Muscle layer of colon (tissue), 2 donors: ENCODE data around the gene VAPA.

Experiments used
- H3K27ac ChIP-seq: one replicate; pipeline ENCODE4 v1.7.0; 2013; ENCODE audit warnings: low read depth, mild to moderate bottlenecking, low read length, moderate library complexity
- H3K27me3 ChIP-seq, 2 donors: one replicate each; pipeline ENCODE4 v1.7.0; 2013; ENCODE audit warnings: low read length in 2 of 2, mild to moderate bottlenecking in 2 of 2; ENCODE audit not compliant: insufficient read depth in 2 of 2, control insufficient read depth in 1 of 2
- H3K36me3 ChIP-seq: one replicate; pipeline ENCODE4 v1.7.0; 2013; ENCODE audit warnings: mild to moderate bottlenecking, low read length; ENCODE audit not compliant: insufficient read depth
- H3K4me1 ChIP-seq: one replicate; pipeline ENCODE4 v1.7.0; 2013; ENCODE audit warnings: mild to moderate bottlenecking, low read length; ENCODE audit not compliant: insufficient read depth
- H3K4me3 ChIP-seq, 2 donors: one replicate each; pipeline ENCODE4 v1.7.0; 2013; ENCODE audit warnings: low read length in 2 of 2, low read depth in 1 of 2, mild to moderate bottlenecking in 1 of 2, moderate library complexity in 1 of 2
- H3K9ac ChIP-seq: one replicate; pipeline ENCODE4 v1.7.0; 2013; ENCODE audit warnings: low read length
- H3K9me3 ChIP-seq: one replicate; pipeline ENCODE4 v1.7.0; 2013; ENCODE audit warnings: mild to moderate bottlenecking, low read length
- donor health status: abdominal sarcoma.
- donor health status: Adenocarcinoma of cecum.

VAPA gene

GRCh38 chr18:9987931-9988330 is 74.1 kb downstream of the VAPA start:
- Histone ChIP-seq H3K9me3 (no peaks in the 10 kb centered on the region), H3K27me3 (no peaks in the 10 kb centered on the region), H3K4me1 (peaks cover 9% of the 10 kb centered on the region), H3K9ac (no peak overlapping the region), H3K4me3 (no peak overlapping the region), H3K36me3 (no peaks in the 10 kb centered on the region), H3K27ac (no peak overlapping the region)

- Histone ChIP-seq H3K9me3 (no peaks in the 10 kb centered on the region), H3K4me1 (peaks cover 9% of the 10 kb centered on the region)
Measured at GRCh38 chr18:9988665-9989064, 74.8 kb downstream of the VAPA start.

GRCh38 chr18:9989481-9989880 is 75.7 kb downstream of the VAPA start:
- Histone ChIP-seq H3K27ac (no peak overlapping the region), H3K36me3 (no peaks in the 10 kb centered on the region), H3K9me3 (no peaks in the 10 kb centered on the region), H3K9ac (no peak overlapping the region), H3K4me3 (no peak overlapping the region), H3K4me1 (peaks cover 7% of the 10 kb centered on the region), H3K27me3 (no peaks in the 10 kb centered on the region)

More at GRCh38 chr18:9988665-9989064, 74.8 kb downstream of the VAPA start:
- no peak overlapping the region for H3K4me3 ChIP-seq
- H3K36me3 ChIP-seq = no peaks in the 10 kb centered on the region
- no peak overlapping the region for H3K9ac ChIP-seq
- H3K27me3 ChIP-seq = no peaks in the 10 kb centered on the region
- H3K27ac ChIP-seq = no peak overlapping the region

- no peak overlapping the region for H3K4me3 ChIP-seq
- H3K9ac ChIP-seq = no peak overlapping the region
- H3K36me3 ChIP-seq = no peaks in the 10 kb centered on the region
- H3K27me3 ChIP-seq = no peaks in the 10 kb centered on the region
- H3K27ac ChIP-seq = no peak overlapping the region
- no peaks in the 10 kb centered on the region for H3K9me3 ChIP-seq
- peaks cover 7% of the 10 kb centered on the region for H3K4me1 ChIP-seq
Measured at GRCh38 chr18:9991011-9992000, 77.5 kb downstream of the VAPA start.

- Histone ChIP-seq H3K36me3 (no peaks in the 10 kb centered on the region), H3K9me3 (no peaks in the 10 kb centered on the region), H3K9ac (no peak overlapping the region), H3K27me3 (no peaks in the 10 kb centered on the region), H3K4me1 (peaks cover 7% of the 10 kb centered on the region), H3K4me3 (no peak overlapping the region), H3K27ac (no peak overlapping the region)
Measured at GRCh38 chr18:9992300-9992972, 78.6 kb downstream of the VAPA start.

GRCh38 chr18:9992973-9993520 is 79.2 kb downstream of the VAPA start:
- H3K27ac ChIP-seq = no peak overlapping the region
- no peak overlapping the region for H3K4me3 ChIP-seq
- H3K9ac ChIP-seq = no peak overlapping the region
- no peaks in the 10 kb centered on the region for H3K9me3 ChIP-seq
- H3K36me3 ChIP-seq = no peaks in the 10 kb centered on the region
- no peaks in the 10 kb centered on the region for H3K27me3 ChIP-seq
- H3K4me1 ChIP-seq = peaks cover 7% of the 10 kb centered on the region

- H3K4me3 ChIP-seq = no peak overlapping the region
- peaks cover 7% of the 10 kb centered on the region for H3K4me1 ChIP-seq
- no peaks in the 10 kb centered on the region for H3K36me3 ChIP-seq
- no peak overlapping the region for H3K27ac ChIP-seq
- H3K27me3 ChIP-seq = no peaks in the 10 kb centered on the region
- no peak overlapping the region for H3K9ac ChIP-seq
- H3K9me3 ChIP-seq = no peaks in the 10 kb centered on the region
Measured at GRCh38 chr18:9993521-9994025, 79.8 kb downstream of the VAPA start.

- H3K27ac ChIP-seq = no peak overlapping the region
- H3K36me3 ChIP-seq = no peaks in the 10 kb centered on the region
- H3K9ac ChIP-seq = no peak overlapping the region
- peaks cover 7% of the 10 kb centered on the region for H3K4me1 ChIP-seq
- H3K4me3 ChIP-seq = no peak overlapping the region
- H3K9me3 ChIP-seq = no peaks in the 10 kb centered on the region
- H3K27me3 ChIP-seq = no peaks in the 10 kb centered on the region
Measured at GRCh38 chr18:9994026-9994570, 80.3 kb downstream of the VAPA start.

- Histone ChIP-seq H3K36me3 (no peaks in the 10 kb centered on the region), H3K27me3 (no peaks in the 10 kb centered on the region), H3K4me3 (no peak overlapping the region), H3K4me1 (peaks cover 7% of the 10 kb centered on the region), H3K9ac (no peak overlapping the region), H3K27ac (no peak overlapping the region), H3K9me3 (no peaks in the 10 kb centered on the region)
Measured at GRCh38 chr18:9994701-9995235, 81.0 kb downstream of the VAPA start.

GRCh38 chr18:9995631-9996030 is 81.8 kb downstream of the VAPA start:
- H3K27ac ChIP-seq = no peak overlapping the region
- no peaks in the 10 kb centered on the region for H3K9me3 ChIP-seq
- H3K36me3 ChIP-seq = no peaks in the 10 kb centered on the region
- H3K27me3 ChIP-seq = no peaks in the 10 kb centered on the region
- no peak overlapping the region for H3K4me3 ChIP-seq
- peaks cover 7% of the 10 kb centered on the region for H3K4me1 ChIP-seq
- no peak overlapping the region for H3K9ac ChIP-seq

- H3K4me3 ChIP-seq = no peak overlapping the region
- no peak overlapping the region for H3K9ac ChIP-seq
- H3K9me3 ChIP-seq = no peaks in the 10 kb centered on the region
- H3K36me3 ChIP-seq = no peaks in the 10 kb centered on the region
- peaks cover 7% of the 10 kb centered on the region for H3K4me1 ChIP-seq
- no peak overlapping the region for H3K27ac ChIP-seq
- no peaks in the 10 kb centered on the region for H3K27me3 ChIP-seq
Measured at GRCh38 chr18:9996094-9996493, 82.3 kb downstream of the VAPA start.
